Skeletal muscle satellite cell (primary cell): ENCODE data around the gene SEPTIN8.

Experiments
- H3K27me3 ChIP-seq: 2 replicates; pipeline ENCODE4 v1.7.0; 2013; ENCODE audit warnings: low read length; ENCODE audit not compliant: control insufficient read depth, insufficient read depth
- H3K36me3 ChIP-seq: 2 replicates; pipeline ENCODE4 v1.7.0; 2013; ENCODE audit warnings: mild to moderate bottlenecking, control low read depth, low read length; ENCODE audit not compliant: insufficient read depth
- H3K4me1 ChIP-seq: 2 replicates; pipeline ENCODE4 v1.7.0; 2013; ENCODE audit warnings: low read length; ENCODE audit not compliant: control insufficient read depth, insufficient read depth
- H3K4me2 ChIP-seq: 2 replicates; pipeline ENCODE4 v1.7.0; 2013; ENCODE audit warnings: mild to moderate bottlenecking, low read length
- H3K4me3 ChIP-seq: 2 replicates; pipeline ENCODE4 v1.7.0; 2013; ENCODE audit warnings: low read length
- H3K9ac ChIP-seq: 2 replicates; pipeline ENCODE4 v1.7.0; 2013; ENCODE audit warnings: mild to moderate bottlenecking, low read depth, low read length, moderate library complexity
- H3K9me3 ChIP-seq: replicated peaks from 2 replicates; pipeline ENCODE4 v1.7.0; 2013; ENCODE audit warnings: mild to moderate bottlenecking, control low read depth, low read length

The SEPTIN8 gene

DNA sequence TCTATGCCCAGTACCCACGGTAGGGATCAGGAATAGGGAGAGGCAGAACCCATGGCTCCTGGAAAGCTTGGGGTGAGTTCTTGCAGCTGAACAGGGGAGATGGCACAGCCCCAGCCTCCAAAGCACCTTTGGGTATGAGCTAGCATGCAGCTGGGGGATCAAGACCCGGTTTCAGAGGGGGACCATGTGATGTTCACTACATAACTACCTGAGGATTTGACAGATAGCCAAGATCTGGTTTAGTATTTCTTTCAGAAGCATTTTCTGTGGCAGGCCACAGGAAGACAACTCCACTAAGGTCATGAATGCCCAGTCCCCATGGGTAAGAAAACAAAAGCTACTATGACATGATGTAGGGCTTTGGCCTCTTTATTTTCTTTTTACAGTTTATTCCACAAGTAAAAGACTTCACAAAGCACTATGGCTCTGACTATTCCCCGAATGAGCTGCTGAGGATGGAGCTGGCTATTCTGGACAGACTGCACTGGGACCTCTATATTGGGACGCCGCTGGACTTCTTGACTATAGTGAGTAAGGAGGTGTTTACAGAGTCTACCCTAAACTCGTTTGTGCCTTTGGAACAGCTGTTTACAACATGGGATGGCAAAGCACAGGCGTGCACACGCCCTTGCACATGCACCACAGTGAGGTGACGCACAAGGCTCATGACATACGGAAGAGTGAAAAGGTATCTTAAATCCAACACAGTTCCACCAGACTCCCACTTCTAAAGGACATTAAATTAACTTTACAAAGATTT is 26.4 kb downstream of the SEPTIN8 start:
- Histone ChIP-seq H3K4me1 (peaks cover 13% of the 10 kb centered on the region), H3K36me3 (no peaks in the 10 kb centered on the region), H3K4me3 (no peak overlapping the region), H3K4me2 (peak overlapping the region; percentile 26), H3K9me3 (no peaks in the 10 kb centered on the region), H3K9ac (no peak overlapping the region), H3K27me3 (peaks cover 37% of the 10 kb centered on the region)

DNA sequence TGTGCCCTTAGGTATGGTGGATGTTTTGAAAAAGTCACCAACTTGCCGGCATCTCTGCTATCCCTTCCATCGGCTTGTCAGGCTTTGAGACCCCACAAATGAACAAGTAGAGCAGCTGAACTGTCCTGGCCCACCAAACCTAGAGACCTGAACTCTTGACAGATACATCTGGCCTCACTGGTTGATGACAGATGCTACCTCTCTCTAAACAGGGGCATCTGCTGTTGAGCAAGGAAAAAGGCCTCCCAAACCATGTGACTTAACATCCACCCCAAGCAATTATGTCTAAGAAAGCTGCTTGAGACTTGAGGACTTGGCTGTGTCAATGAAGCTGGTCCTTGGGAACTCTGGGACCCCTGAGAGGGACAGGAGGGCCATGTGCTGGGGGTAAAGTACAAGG is 27.5 kb downstream of the SEPTIN8 start:
- peaks cover 13% of the 10 kb centered on the region for H3K4me1 ChIP-seq
- no peaks in the 10 kb centered on the region for H3K9me3 ChIP-seq
- no peak overlapping the region for H3K4me2 ChIP-seq
- no peaks in the 10 kb centered on the region for H3K36me3 ChIP-seq
- no peak overlapping the region for H3K9ac ChIP-seq
- no peak overlapping the region for H3K4me3 ChIP-seq
- H3K27me3 ChIP-seq: peaks cover 46% of the 10 kb centered on the region

DNA sequence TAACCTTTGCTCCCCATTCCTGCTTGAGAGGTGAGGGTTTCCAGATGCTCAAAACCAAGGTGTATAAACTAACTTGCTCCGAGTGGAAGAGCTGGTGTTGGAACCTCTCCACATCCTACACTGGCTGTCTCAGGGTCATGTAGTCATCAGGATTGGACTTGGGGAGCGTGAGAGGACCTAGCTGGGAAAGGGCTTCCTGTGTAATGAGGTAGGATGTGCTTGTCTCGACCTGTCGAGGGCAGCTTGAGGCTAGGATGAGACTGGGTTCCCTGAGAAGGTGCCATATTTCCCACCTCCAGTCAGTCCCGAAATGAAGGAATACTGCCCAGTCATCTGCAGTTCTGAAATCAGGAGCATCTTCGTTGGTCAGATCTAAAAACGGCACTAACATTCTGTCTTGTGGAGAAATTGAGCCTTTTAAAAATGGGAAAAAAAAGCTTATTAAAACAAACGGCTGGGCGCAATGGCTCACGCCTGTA is 28.5 kb downstream of the SEPTIN8 start:
- Histone ChIP-seq H3K4me2 (no peak overlapping the region), H3K9ac (no peak overlapping the region), H3K4me1 (peaks cover 13% of the 10 kb centered on the region), H3K36me3 (no peaks in the 10 kb centered on the region), H3K4me3 (no peak overlapping the region), H3K9me3 (no peaks in the 10 kb centered on the region), H3K27me3 (peaks cover 46% of the 10 kb centered on the region)

DNA sequence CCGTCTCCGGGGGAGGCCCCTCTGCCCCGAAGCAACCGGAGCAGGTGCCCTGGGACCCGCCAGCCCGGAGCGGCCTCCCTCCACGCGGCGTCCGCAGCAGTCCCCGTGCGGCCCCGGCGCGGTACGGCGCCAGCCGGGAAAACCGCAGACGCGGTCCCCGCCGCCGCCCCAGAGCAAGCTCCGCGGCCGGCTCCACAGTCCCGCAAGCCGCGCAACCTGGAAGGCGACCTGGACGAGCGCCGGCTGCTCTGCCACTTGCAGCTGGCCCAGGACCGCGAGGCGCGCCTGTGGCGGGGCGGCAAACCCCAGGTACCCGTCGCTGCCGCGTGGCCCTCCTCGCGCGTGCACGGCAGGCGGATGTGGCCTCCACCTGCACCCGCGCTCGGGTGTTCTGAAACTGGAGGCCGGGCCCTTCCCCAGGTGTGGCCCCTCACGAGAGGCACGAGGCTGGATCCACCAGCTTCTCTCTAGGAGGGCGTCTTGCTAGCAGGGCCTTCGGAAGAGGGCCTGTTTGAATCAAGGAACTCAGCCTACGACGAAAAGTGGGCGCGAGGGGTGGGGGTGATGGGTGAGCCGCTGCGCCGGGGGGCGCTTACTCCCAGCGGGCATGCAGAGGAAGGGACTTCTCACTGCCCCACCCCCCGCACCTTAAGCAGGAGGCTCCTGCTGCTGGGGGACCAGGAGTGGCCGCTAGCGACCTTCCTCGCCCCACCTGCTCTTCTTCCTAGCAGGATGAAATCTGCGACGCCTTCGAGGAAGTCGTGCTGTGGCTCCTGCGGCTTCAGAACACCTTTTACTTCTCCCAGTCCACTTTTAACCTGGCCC is 29.2 kb downstream of the SEPTIN8 start:
- Histone ChIP-seq H3K9ac (no peak overlapping the region), H3K27me3 (peaks cover 46% of the 10 kb centered on the region), H3K4me2 (peak overlapping the region; percentile 70), H3K9me3 (no peaks in the 10 kb centered on the region), H3K4me1 (peaks cover 13% of the 10 kb centered on the region), H3K4me3 (peak overlapping the region; percentile 61), H3K36me3 (no peaks in the 10 kb centered on the region)

DNA sequence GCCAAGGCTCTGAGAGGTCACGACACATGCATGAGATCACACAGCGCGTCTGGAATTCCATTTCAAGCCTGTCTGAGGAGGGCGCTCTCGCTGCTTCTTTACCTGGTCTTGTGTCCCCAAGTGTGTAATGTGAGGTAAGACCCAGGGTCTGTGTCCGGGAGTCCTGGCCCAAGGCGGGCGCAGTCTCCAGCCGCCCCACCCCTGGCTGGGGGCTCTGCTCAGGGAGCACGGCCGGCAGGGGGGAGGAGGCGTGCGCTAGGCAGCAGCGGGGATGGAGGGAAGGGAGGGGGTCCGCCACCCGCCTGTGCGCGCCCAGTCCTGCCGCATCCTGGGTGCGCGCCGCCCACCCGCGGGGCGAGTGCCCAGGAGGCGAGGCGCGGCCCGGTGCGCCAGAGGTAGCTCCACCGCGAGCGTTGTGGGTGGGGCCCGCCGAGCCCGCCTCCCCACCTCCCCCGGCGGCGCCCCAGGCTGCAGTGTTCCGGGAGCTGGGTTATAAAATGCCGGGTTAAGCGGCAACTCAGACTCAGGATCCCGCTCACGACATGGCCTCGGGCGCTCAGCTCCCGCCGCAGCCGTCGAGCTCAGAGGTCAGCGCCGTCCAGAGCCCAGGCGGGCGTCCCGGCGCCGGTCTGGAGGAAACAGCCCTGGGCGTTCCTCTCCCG is 30.0 kb downstream of the SEPTIN8 start, which contains the start of gene CCNI2:
TSS of gene CCNI2 (plus strand) at position 473 of the 662 bp plus-strand sequence. CDS start at position 543, 70 bp downstream.
- no peaks in the 10 kb centered on the region for H3K36me3 ChIP-seq
- H3K4me1 ChIP-seq: peaks cover 13% of the 10 kb centered on the region
- H3K4me2 ChIP-seq: peak within 1 kb of the TSS; percentile 70
- no peak within 1 kb of the TSS for H3K9ac ChIP-seq
- peak within 1 kb of the TSS; percentile 61 for H3K4me3 ChIP-seq
- H3K27me3 ChIP-seq: peaks cover 49% of the 10 kb centered on the region
- no peaks in the 10 kb centered on the region for H3K9me3 ChIP-seq

DNA sequence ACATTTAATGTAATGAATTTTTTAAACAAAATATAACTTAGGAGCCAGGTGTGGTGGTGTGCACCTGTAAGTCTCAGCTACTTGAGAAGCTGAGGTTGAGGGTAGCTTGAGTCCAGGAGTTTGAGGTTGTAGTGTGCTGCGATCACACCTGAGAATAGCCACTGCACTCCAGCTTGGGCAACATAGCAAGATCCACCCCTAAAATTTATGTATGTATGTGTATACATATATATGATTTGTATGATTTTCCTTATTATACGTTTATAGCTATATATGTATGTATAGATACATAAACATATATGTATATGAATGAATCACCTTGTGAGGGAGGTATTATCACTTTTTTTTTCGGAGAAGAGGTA is 30.5 kb downstream of the SEPTIN8 start:
- no peaks in the 10 kb centered on the region for H3K36me3 ChIP-seq
- no peak overlapping the region for H3K4me3 ChIP-seq
- no peak overlapping the region for H3K9ac ChIP-seq
- H3K4me1 ChIP-seq: peaks cover 10% of the 10 kb centered on the region
- H3K27me3 ChIP-seq: peaks cover 54% of the 10 kb centered on the region
- H3K9me3 ChIP-seq: no peaks in the 10 kb centered on the region
- H3K4me2 ChIP-seq: peak overlapping the region; percentile 70

DNA sequence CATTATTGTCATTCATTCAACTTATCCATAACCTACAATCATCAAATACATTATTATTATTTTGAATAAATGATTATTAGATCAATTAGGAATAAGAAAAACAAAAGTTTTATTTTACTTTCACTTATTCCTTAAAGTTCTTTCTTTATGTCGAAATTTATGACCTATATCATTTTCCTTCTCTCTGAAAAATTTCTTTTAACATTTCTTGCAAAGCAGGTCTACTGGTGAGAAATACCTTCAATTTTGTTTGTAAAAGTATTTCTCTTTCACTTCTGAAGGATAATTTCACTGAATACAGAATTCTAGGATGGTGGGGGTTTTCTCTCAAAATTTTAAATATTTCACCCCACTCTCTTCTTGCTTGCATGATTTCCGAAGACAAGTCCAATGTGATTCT is 32.4 kb downstream of the SEPTIN8 start:
- H3K4me1 ChIP-seq: no peaks in the 10 kb centered on the region
- H3K36me3 ChIP-seq: no peaks in the 10 kb centered on the region
- H3K27me3 ChIP-seq: peaks cover 59% of the 10 kb centered on the region
- H3K4me3 ChIP-seq: no peak overlapping the region
- no peaks in the 10 kb centered on the region for H3K9me3 ChIP-seq
- no peak overlapping the region for H3K9ac ChIP-seq
- H3K4me2 ChIP-seq: no peak overlapping the region

DNA sequence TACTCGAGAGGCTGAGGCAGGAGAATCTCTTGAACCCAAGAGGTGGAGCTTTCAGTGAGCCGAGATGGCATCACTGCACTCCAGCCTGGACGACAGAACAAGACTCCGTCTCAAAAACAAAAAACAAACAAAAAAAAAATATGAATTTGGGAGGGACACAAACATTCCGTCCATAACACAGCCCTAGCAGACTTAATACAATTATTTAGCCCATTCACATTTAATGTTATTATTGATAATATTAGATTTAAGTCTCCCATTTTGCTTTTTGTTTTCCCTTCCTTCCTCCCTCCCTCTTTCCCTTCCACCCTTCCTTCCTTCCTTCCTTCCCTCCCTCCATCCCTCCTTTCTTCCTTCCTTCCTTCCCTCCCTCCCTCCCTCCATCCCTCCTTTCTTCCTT is 34.4 kb downstream of the SEPTIN8 start:
- H3K36me3 ChIP-seq: no peaks in the 10 kb centered on the region
- H3K4me1 ChIP-seq: peaks cover 3% of the 10 kb centered on the region
- no peak overlapping the region for H3K9ac ChIP-seq
- no peak overlapping the region for H3K4me3 ChIP-seq
- no peak overlapping the region for H3K4me2 ChIP-seq
- no peaks in the 10 kb centered on the region for H3K9me3 ChIP-seq
- peaks cover 43% of the 10 kb centered on the region for H3K27me3 ChIP-seq

DNA sequence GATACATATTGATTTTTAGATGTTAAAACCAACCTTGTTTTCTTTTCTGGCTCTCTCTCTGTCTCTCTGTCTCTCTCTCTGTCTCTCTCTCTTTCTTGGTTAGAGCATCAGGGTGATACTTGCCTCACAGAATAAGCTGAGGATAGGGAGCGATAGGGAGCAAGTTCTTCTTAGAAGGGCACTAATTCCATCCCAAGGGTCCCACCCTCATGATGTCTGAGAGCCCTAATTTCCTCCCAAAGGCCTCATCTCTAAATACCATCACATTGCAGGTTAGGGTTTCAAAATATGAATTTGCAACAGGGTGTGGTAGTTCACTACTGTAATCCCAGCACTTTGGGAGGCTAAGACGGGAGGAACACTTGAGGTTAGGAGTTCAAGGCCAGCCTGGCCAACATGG is 34.9 kb downstream of the SEPTIN8 start:
- H3K36me3 ChIP-seq: no peaks in the 10 kb centered on the region
- no peak overlapping the region for H3K4me3 ChIP-seq
- no peaks in the 10 kb centered on the region for H3K9me3 ChIP-seq
- H3K4me2 ChIP-seq: no peak overlapping the region
- H3K27me3 ChIP-seq: peaks cover 38% of the 10 kb centered on the region
- peaks cover 4% of the 10 kb centered on the region for H3K4me1 ChIP-seq
- no peak overlapping the region for H3K9ac ChIP-seq

DNA sequence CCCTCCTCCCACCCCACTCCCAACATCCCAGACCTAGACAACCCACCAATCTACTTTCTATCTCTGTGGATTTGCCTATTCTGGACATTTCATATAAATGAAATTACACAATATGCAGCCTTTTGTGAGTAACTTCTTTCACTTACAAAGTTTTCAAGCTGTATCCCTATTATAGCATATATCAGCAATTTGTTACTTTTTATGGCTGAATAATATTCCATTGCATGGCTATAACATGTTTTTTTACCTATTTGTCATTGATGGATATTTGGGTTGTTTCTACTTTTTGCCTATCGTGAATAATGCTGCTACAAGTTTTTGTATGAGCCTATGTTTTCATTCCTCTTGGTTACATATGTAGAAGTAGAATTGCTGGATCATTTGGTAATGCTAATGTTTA is 37.8 kb downstream of the SEPTIN8 start:
- Histone ChIP-seq H3K27me3 (peaks cover 15% of the 10 kb centered on the region), H3K36me3 (no peaks in the 10 kb centered on the region)

DNA sequence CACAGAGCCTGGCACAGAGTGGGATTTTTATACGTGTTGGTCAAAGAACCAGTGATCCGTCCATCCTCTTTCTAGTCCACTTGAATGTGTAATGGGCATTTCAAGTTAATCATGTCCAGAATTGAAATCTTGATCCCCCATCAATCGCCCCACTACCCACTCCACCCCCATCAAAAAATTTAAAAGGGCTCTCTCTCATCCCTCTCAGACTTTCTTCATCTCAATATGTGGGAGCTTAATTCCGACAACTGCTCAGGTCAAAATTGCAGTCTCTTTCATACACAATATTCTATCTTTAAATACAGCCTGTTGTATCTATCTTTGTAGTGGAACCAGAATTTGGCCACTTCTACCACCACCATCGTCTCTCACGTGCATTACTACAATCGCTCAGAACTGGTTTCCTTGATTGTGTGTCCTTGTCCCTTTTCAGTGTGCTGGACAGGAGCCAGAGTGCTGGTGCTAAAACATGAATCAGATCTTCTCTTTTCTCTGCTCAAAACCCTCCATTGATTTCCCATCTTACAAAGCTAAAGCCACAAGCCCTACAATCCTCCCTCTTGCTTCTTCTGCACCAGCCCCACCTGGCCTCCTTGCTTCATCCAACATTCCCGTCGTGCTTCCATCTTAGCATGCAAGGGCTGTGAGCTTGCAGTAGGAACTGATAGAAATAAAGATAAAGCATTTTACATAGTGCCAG is 38.9 kb downstream of the SEPTIN8 start:
- H3K4me1 ChIP-seq: peaks cover 8% of the 10 kb centered on the region
- H3K36me3 ChIP-seq: no peaks in the 10 kb centered on the region
- peak overlapping the region; percentile 94 for H3K4me3 ChIP-seq
- H3K4me2 ChIP-seq: peak overlapping the region; percentile 89
- H3K9ac ChIP-seq: peak overlapping the region; percentile 84
- H3K9me3 ChIP-seq: no peaks in the 10 kb centered on the region
- peaks cover 15% of the 10 kb centered on the region for H3K27me3 ChIP-seq

More for the DNA sequence above, 37.8 kb downstream of the SEPTIN8 start:
- Histone ChIP-seq H3K9ac (no peak overlapping the region), H3K4me2 (no peak overlapping the region), H3K4me1 (peaks cover 8% of the 10 kb centered on the region), H3K4me3 (no peak overlapping the region), H3K9me3 (no peaks in the 10 kb centered on the region)
